CD14-positive monocyte (primary cell): ENCODE measurements around the gene GRXCR1. TPM values are rescaled to one million over a fixed set of nuclear protein-coding genes. Genes with fewer than 3 reads are reported as not detected.

Source experiments
- DNase-seq, 3 donors: peaks; one replicate each; pipeline ENCODE4 v3.0.0-alpha.2; 2011 to 2022
- H2AFZ ChIP-seq: 2 replicates; pipeline ENCODE4 v1.6.0; 2012; ENCODE audit warnings: mild to moderate bottlenecking, low read depth, low read length, inconsistent platforms; ENCODE audit not compliant: insufficient read depth, poor library complexity, severe bottlenecking
- H3K27ac ChIP-seq, 2 donors: 1 replicate in 1 of 2; 2 replicates in 1 of 2; pipeline ENCODE4 v1.5.1; 2012 to 2013; ENCODE audit warnings: low read length in 2 of 2, control low read depth in 1 of 2, inconsistent platforms in 1 of 2, low read depth in 1 of 2, mild to moderate bottlenecking in 1 of 2
- H3K27me3 ChIP-seq, 2 donors: one replicate each; pipeline versions ENCODE4 v1.6.0 to v1.6.1; 2011 to 2013; ENCODE audit warnings: low read length in 2 of 2; ENCODE audit not compliant: control insufficient read depth in 2 of 2, insufficient read depth in 2 of 2
- H3K36me3 ChIP-seq, 2 donors: replicated peaks in 1 of 2; 1 replicate in 1 of 2; 2 replicates in 1 of 2; pipeline versions ENCODE4 v1.5.1 to v1.6.1; 2012 to 2013; ENCODE audit warnings: low read length in 2 of 2, control low read depth in 1 of 2, inconsistent platforms in 1 of 2, mild to moderate bottlenecking in 1 of 2; ENCODE audit not compliant: insufficient read depth in 2 of 2, control insufficient read depth in 1 of 2
- H3K4me1 ChIP-seq, 2 donors: 1 replicate in 1 of 2; 2 replicates in 1 of 2; pipeline versions ENCODE4 v1.5.1 to v1.6.1; 2012 to 2013; ENCODE audit warnings: low read length in 2 of 2, control low read depth in 1 of 2, inconsistent platforms in 1 of 2, mild to moderate bottlenecking in 1 of 2, moderate library complexity in 1 of 2; ENCODE audit not compliant: insufficient read depth in 2 of 2, control insufficient read depth in 1 of 2
- H3K4me2 ChIP-seq: replicated peaks from 2 replicates; pipeline ENCODE3; 2012; ENCODE audit warnings: low read length, moderate library complexity, mild to moderate bottlenecking; ENCODE audit not compliant: poor library complexity, severe bottlenecking; ENCODE audit errors: extremely low read depth
- H3K4me3 ChIP-seq, 3 experiments: fragments of 200-600 bp in 1 of 3; sonication (generic) in 1 of 3; replicated peaks in 1 of 3; 1 replicate in 2 of 3; 2 replicates in 1 of 3; pipeline ENCODE4 v1.5.1; 2011 to 2013; ENCODE audit warnings: low read length in 3 of 3, mild to moderate bottlenecking in 3 of 3, control low read depth in 2 of 3, low read depth in 2 of 3, inconsistent platforms in 1 of 3, moderate library complexity in 1 of 3
- H3K79me2 ChIP-seq: 2 replicates; pipeline ENCODE4 v1.6.0; 2012; ENCODE audit warnings: mild to moderate bottlenecking, control low read depth, inconsistent platforms, low read length, moderate library complexity; ENCODE audit not compliant: insufficient read depth
- H3K9ac ChIP-seq: 2 replicates; pipeline ENCODE4 v1.6.0; 2017; ENCODE audit warnings: low read length, mild to moderate bottlenecking; ENCODE audit not compliant: insufficient read depth, poor library complexity, severe bottlenecking
- H3K9me3 ChIP-seq, 2 donors: replicated peaks in 1 of 2; 1 replicate in 1 of 2; 2 replicates in 1 of 2; pipeline versions ENCODE4 v1.5.1 to v1.6.1; 2012 to 2013; ENCODE audit warnings: low read length in 2 of 2, control low read depth in 1 of 2; ENCODE audit not compliant: control insufficient read depth in 1 of 2, insufficient read depth in 1 of 2
- H4K20me1 ChIP-seq: 2 replicates; pipeline ENCODE4 v1.6.0; 2012; ENCODE audit warnings: mild to moderate bottlenecking, low read length, control low read depth, moderate library complexity; ENCODE audit not compliant: insufficient read depth
- H3K27ac Mint-ChIP-seq, 7 donors: one replicate each; pipeline ENCODE4 v1.8.0; 2020; ENCODE audit warnings: mild to moderate bottlenecking in 7 of 7, mixed read lengths in 7 of 7, moderate library complexity in 6 of 7, inconsistent platforms in 2 of 7
- H3K27me3 Mint-ChIP-seq, 3 donors: one replicate each; pipeline ENCODE4 v1.8.0; 2021 to 2022; ENCODE audit warnings: low read depth in 3 of 3, mild to moderate bottlenecking in 3 of 3, mixed read lengths in 3 of 3, moderate library complexity in 3 of 3, inconsistent platforms in 1 of 3
- H3K36me3 Mint-ChIP-seq, 2 donors: one replicate each; pipeline ENCODE4 v1.8.0; 2020; ENCODE audit warnings: mixed read lengths in 2 of 2, inconsistent platforms in 1 of 2, mild to moderate bottlenecking in 1 of 2
- H3K4me1 Mint-ChIP-seq: one replicate; pipeline ENCODE4 v1.8.0; 2020; ENCODE audit warnings: mild to moderate bottlenecking, mixed read lengths
- H3K4me3 Mint-ChIP-seq, 2 donors: one replicate each; pipeline ENCODE4 v1.8.0; 2020; ENCODE audit warnings: mild to moderate bottlenecking in 2 of 2, mixed read lengths in 2 of 2, moderate library complexity in 1 of 2
- H3K9me3 Mint-ChIP-seq, 7 donors: one replicate each; pipeline ENCODE4 v1.8.0; 2020 to 2022; ENCODE audit warnings: mixed read lengths in 7 of 7, mild to moderate bottlenecking in 6 of 7, moderate library complexity in 6 of 7, inconsistent platforms in 2 of 7
- WGBS: methylation state at CpG from one replicate; pipeline ENCODE4 v1.1.5; 2013; ENCODE audit warnings: missing lambda C conversion rate; ENCODE audit not compliant: insufficient coverage; 5-methylcytosine and 5-hydroxymethylcytosine counted together
- intact Hi-C, 2 donors: fragments of 100-400 bp; cut with micrococcal nuclease; formaldehyde crosslinking; loops; one replicate each; pipeline versions ENCODE4 v1.15.0 to v1.15.1; 2023
- polyA plus RNA-seq, 3 donors: library from polyadenylated mRNA; depleted of rRNA in 1 of 3; unstranded in 2 of 3; stranded (reverse) in 1 of 3; fragments of 300-500 nt in 2 of 3; fragments of >200 nt in 1 of 3; fragmentation: Illumina TruSeq in 2 of 3; gene quantifications; 1 replicate in 2 of 3; 2 replicates in 1 of 3; pipeline ENCODE4 v1.2.3, GENCODE V29; 2012 to 2021
- TF ChIP-seq, protein P1 (sequence below): fragments of 200-600 bp; IDR thresholded peaks from one replicate; pipeline ENCODE4 v1.8.0; 2022; ENCODE audit warnings: antibody characterized with exemption, mild to moderate bottlenecking

The GRXCR1 gene
- polyA plus RNA-seq, 3 donors, result not detected

DNA sequence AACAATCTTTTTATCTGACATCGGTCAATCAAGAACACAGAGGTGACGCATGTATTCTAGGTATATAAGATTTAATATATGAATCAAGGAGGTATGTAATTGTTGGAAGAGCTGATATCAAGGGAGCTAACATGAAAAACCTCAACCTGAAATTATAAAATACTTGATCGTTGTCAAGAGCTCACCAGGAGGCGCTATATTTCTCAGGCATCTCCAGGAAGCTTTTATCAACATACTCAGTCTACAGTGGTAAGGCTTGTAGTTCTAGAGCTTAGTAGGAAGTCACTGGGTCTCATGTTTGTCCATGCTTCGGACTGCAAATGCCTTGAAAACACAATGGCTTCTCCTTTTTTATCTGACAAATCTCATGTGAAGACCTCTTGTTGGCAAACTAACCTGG is 156.1 kb downstream of the GRXCR1 start:
- TF ChIP-seq, protein P1, sequence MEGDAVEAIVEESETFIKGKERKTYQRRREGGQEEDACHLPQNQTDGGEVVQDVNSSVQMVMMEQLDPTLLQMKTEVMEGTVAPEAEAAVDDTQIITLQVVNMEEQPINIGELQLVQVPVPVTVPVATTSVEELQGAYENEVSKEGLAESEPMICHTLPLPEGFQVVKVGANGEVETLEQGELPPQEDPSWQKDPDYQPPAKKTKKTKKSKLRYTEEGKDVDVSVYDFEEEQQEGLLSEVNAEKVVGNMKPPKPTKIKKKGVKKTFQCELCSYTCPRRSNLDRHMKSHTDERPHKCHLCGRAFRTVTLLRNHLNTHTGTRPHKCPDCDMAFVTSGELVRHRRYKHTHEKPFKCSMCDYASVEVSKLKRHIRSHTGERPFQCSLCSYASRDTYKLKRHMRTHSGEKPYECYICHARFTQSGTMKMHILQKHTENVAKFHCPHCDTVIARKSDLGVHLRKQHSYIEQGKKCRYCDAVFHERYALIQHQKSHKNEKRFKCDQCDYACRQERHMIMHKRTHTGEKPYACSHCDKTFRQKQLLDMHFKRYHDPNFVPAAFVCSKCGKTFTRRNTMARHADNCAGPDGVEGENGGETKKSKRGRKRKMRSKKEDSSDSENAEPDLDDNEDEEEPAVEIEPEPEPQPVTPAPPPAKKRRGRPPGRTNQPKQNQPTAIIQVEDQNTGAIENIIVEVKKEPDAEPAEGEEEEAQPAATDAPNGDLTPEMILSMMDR, result no peak
- H4K20me1 ChIP-seq, result no peaks in the 10 kb centered on the region
- no peaks in the 10 kb centered on the region for H3K9me3 ChIP-seq
- H3K36me3 ChIP-seq, result no peaks in the 10 kb centered on the region
- H3K4me2 ChIP-seq, result no peak overlapping the region
- no peaks in the 10 kb centered on the region for H3K79me2 ChIP-seq
- H3K27me3 ChIP-seq, result no peaks in the 10 kb centered on the region
- H2AFZ ChIP-seq, result no peak overlapping the region
- 50% methylated on average over 1 of the region's 5 CpGs for WGBS
- Mint-ChIP-seq H3K27ac (no peak overlapping the region), H3K9me3 (peaks cover 0 to 2% (median 0%) of the 10 kb centered on the region in 7 donors), H3K4me1 (no peaks in the 10 kb centered on the region), H3K4me3 (no peak overlapping the region), H3K27me3 (peaks cover 0 to 2% (median 0%) of the 10 kb centered on the region in 3 donors), H3K36me3 (no peaks in the 10 kb centered on the region)
- intact Hi-C loops, result no loop called here
- no peak for DNase-seq
- no peak overlapping the region for H3K9ac ChIP-seq
- no peaks in the 10 kb centered on the region for H3K4me1 ChIP-seq
- no peak overlapping the region for H3K27ac ChIP-seq
- no peak overlapping the region for H3K4me3 ChIP-seq

DNA sequence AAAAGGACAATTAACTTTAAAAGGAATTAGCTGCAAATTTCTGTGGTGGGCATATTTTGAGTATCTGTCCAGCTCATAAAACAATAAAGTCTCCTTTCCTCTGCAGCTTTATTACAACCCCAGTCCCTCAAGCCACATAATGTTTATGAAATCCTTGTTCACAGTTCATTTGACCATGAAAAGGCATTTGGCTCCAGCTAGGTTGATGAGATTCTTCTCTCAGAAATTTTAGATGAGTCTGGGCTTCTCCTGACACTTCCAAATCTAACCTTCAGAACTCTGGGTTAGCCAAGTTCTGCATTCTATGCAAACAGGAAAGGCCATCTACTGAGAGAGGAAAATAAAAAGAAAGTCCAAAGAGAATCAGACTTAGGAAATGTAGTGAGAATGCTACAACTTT is 156.8 kb downstream of the GRXCR1 start:
- no peak overlapping the region for H3K27ac Mint-ChIP-seq

More for the DNA sequence above, 156.8 kb downstream of the GRXCR1 start:
- no peaks in the 10 kb centered on the region for H4K20me1 ChIP-seq
- H3K27me3 ChIP-seq, result no peaks in the 10 kb centered on the region
- H3K9ac ChIP-seq, result no peak overlapping the region
- H3K4me1 ChIP-seq, result no peaks in the 10 kb centered on the region
- Mint-ChIP-seq H3K9me3 (peaks cover 0 to 2% (median 0%) of the 10 kb centered on the region in 7 donors), H3K4me1 (no peaks in the 10 kb centered on the region), H3K36me3 (no peaks in the 10 kb centered on the region), H3K27me3 (peaks cover 0 to 2% (median 0%) of the 10 kb centered on the region in 3 donors), H3K4me3 (no peak overlapping the region)
- H3K36me3 ChIP-seq, result no peaks in the 10 kb centered on the region
- H2AFZ ChIP-seq, result no peak overlapping the region
- DNase-seq, result no peak
- intact Hi-C loops, result no loop called here
- H3K4me2 ChIP-seq, result no peak overlapping the region
- TF ChIP-seq, protein P1, result no peak
- no peaks in the 10 kb centered on the region for H3K9me3 ChIP-seq
- no peak overlapping the region for H3K4me3 ChIP-seq
- H3K27ac ChIP-seq, result no peak overlapping the region
- H3K79me2 ChIP-seq, result no peaks in the 10 kb centered on the region
